GM20000 (cell line): Measurements from ENCODE around the gene CDH23.

Experiments used
- DNase-seq: peaks from one replicate; pipeline ENCODE4 v3.0.0; 2012; ENCODE audit warnings: low spot score
- CTCF ChIP-seq: IDR thresholded peaks from 2 replicates; pipeline ENCODE4 v1.5.1; 2012; ENCODE audit warnings: mild to moderate bottlenecking, control low read depth; ENCODE audit errors: extremely low read depth, missing control alignments

CDH23 gene

GRCh38 chr10:71461457-71461856 lies 64.7 kb downstream of the CDH23 start:
- no peak for TF ChIP-seq CTCF
- no peak for DNase-seq

GRCh38 chr10:71462062-71462935 lies 65.6 kb downstream of the CDH23 start:
- no peak for TF ChIP-seq CTCF
- no peak for DNase-seq

GRCh38 chr10:71463111-71463510 lies 66.4 kb downstream of the CDH23 start:
- DNase-seq: no peak
- TF ChIP-seq CTCF: no peak

GRCh38 chr10:71465551-71466252 lies 69.0 kb downstream of the CDH23 start:
- TF ChIP-seq CTCF: no peak
- DNase-seq: no peak

- DNase-seq: no peak
- TF ChIP-seq CTCF: no peak
These were observed 69.6 kb downstream of the CDH23 start for GRCh38 chr10:71466330-71466729.

- no peak for TF ChIP-seq CTCF
- no peak for DNase-seq
These were observed 70.4 kb downstream of the CDH23 start for GRCh38 chr10:71467161-71467560.

GRCh38 chr10:71467569-71468362 lies 71.0 kb downstream of the CDH23 start:
- no peak for TF ChIP-seq CTCF
- no peak for DNase-seq
